Osteoblast (primary cell): ENCODE measurements around the gene NPB. TPM values are rescaled to one million over a fixed set of nuclear protein-coding genes. Genes with fewer than 3 reads are reported as not detected.

Experiments used
- DNase-seq: peaks from one replicate; pipeline ENCODE4 v3.0.0; 2011; ENCODE audit warnings: low spot score, mixed read lengths; ENCODE audit not compliant: insufficient read length; ENCODE audit errors: missing footprints
- H2AFZ ChIP-seq: 2 replicates; pipeline ENCODE4 v1.6.0; 2011; ENCODE audit warnings: mild to moderate bottlenecking, low read length
- H3K27ac ChIP-seq: 2 replicates; pipeline ENCODE4 v1.5.1; 2011; ENCODE audit warnings: mild to moderate bottlenecking, low read depth, low read length, moderate library complexity
- H3K27me3 ChIP-seq: 2 replicates; pipeline ENCODE4 v1.6.0; 2012; ENCODE audit warnings: mild to moderate bottlenecking, control low read depth, inconsistent platforms, low read length, moderate library complexity; ENCODE audit not compliant: insufficient read depth
- H3K36me3 ChIP-seq: 2 replicates; pipeline ENCODE4 v1.5.1; 2011; ENCODE audit warnings: mild to moderate bottlenecking, low read length, control low read depth, moderate library complexity; ENCODE audit not compliant: insufficient read depth
- H3K4me1 ChIP-seq: 2 replicates; pipeline ENCODE4 v1.5.1; 2011; ENCODE audit warnings: mild to moderate bottlenecking, low read length, control low read depth, moderate library complexity; ENCODE audit not compliant: insufficient read depth
- H3K4me2 ChIP-seq: 2 replicates; pipeline ENCODE4 v1.6.0; 2011; ENCODE audit warnings: mild to moderate bottlenecking, low read length; ENCODE audit not compliant: insufficient read depth
- H3K4me3 ChIP-seq: fragments of 200-600 bp; sonication (generic); 3 replicates; pipeline ENCODE4 v1.5.1; 2012; ENCODE audit warnings: mild to moderate bottlenecking, low read length, inconsistent platforms; ENCODE audit not compliant: insufficient read depth
- H3K79me2 ChIP-seq: 2 replicates; pipeline ENCODE4 v1.6.0; 2012; ENCODE audit warnings: mild to moderate bottlenecking, low read length, control low read depth, inconsistent platforms; ENCODE audit not compliant: insufficient read depth
- H3K9me3 ChIP-seq: 2 replicates; pipeline ENCODE4 v1.5.1; 2011; ENCODE audit warnings: low read depth, low read length, control low read depth
- H4K20me1 ChIP-seq: 2 replicates; pipeline ENCODE4 v1.6.0; 2012; ENCODE audit warnings: mild to moderate bottlenecking, low read length, control low read depth; ENCODE audit not compliant: insufficient read depth
- total RNA-seq: library from RNA; depleted of rRNA; stranded (reverse); fragments of >200 nt; gene quantifications from 2 replicates; pipeline ENCODE4 v1.2.3, GENCODE V29; 2012
- TF ChIP-seq, protein P1 (sequence below): IDR thresholded peaks from 2 replicates; pipeline ENCODE4 v1.5.1; 2011; ENCODE audit warnings: mild to moderate bottlenecking, low read depth, low read length, moderate library complexity; ENCODE audit errors: extremely low read depth

NPB gene
- total RNA-seq, 1 donor, result under 0.01 TPM

- H2AFZ ChIP-seq, result no peak overlapping the region
- TF ChIP-seq, protein P1, sequence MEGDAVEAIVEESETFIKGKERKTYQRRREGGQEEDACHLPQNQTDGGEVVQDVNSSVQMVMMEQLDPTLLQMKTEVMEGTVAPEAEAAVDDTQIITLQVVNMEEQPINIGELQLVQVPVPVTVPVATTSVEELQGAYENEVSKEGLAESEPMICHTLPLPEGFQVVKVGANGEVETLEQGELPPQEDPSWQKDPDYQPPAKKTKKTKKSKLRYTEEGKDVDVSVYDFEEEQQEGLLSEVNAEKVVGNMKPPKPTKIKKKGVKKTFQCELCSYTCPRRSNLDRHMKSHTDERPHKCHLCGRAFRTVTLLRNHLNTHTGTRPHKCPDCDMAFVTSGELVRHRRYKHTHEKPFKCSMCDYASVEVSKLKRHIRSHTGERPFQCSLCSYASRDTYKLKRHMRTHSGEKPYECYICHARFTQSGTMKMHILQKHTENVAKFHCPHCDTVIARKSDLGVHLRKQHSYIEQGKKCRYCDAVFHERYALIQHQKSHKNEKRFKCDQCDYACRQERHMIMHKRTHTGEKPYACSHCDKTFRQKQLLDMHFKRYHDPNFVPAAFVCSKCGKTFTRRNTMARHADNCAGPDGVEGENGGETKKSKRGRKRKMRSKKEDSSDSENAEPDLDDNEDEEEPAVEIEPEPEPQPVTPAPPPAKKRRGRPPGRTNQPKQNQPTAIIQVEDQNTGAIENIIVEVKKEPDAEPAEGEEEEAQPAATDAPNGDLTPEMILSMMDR, result no peak
- H3K27me3 ChIP-seq, result no peaks in the 10 kb centered on the region
- H3K4me2 ChIP-seq, result no peak overlapping the region
- H3K36me3 ChIP-seq, result peaks cover 37% of the 10 kb centered on the region
- H3K4me1 ChIP-seq, result peaks cover 22% of the 10 kb centered on the region
- no peak overlapping the region for H3K4me3 ChIP-seq
- H3K79me2 ChIP-seq, result peaks cover 46% of the 10 kb centered on the region
- H4K20me1 ChIP-seq, result peaks cover 22% of the 10 kb centered on the region
- no peak for DNase-seq
- no peaks in the 10 kb centered on the region for H3K9me3 ChIP-seq
- H3K27ac ChIP-seq, result no peak overlapping the region
These were observed 6.6 kb upstream of the NPB start for GRCh38 chr17:81895400-81895799.

DNA sequence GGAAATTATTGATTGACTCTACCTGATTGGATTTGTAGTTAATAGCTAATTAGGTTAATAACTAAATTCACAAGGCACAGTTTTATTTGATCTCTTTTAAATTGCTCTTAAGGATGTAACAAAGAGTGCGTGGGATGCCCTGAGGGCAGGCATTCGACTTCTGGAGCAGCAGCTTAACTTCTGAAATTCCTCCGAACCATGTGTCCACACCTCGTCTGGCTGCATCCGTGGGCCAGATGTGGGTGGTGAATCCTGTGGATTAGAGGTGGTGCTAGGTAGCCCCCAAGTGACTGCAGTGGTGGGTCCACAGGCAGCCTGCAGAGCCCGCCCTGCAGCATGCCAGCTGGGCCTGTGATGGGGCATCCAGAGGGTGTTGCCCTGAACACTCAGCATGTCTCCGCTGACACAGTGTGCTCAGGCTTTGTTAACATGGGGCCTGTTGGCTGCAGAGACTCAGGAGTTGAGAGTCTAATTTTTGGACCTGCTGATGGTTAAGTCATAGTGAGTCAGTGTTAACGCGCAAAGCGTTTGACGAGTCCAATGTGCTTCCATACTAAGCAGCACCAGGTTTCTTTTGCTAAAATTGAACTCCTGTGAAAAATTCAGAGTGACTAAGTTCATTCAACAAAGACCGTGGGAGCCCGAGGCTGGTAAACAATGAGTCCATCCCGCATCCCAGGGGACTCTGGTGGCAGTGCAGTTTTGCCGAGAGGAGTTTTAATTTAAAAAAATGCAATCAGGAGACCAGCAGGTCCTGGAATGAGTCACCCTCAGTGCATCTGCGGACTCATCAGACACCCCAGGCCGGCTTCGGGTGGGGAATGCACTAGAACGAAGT, 3.8 kb upstream of the NPB start:
- peaks cover 23% of the 10 kb centered on the region for H3K79me2 ChIP-seq
- peak overlapping the region; percentile 88 for H3K27ac ChIP-seq
- H3K36me3 ChIP-seq, result peaks cover 37% of the 10 kb centered on the region
- H2AFZ ChIP-seq, result no peak overlapping the region
- H3K4me1 ChIP-seq, result peaks cover 16% of the 10 kb centered on the region
- peak overlapping the region; percentile 35 for H3K4me3 ChIP-seq
- H4K20me1 ChIP-seq, result peaks cover 24% of the 10 kb centered on the region
- no peaks in the 10 kb centered on the region for H3K9me3 ChIP-seq
- TF ChIP-seq, protein P1, result no peak
- H3K27me3 ChIP-seq, result no peaks in the 10 kb centered on the region
- DNase-seq, result peak; percentile 99
- peak overlapping the region; percentile 63 for H3K4me2 ChIP-seq

- DNase-seq, result peak; percentile 72
- H3K36me3 ChIP-seq, result peaks cover 37% of the 10 kb centered on the region
- TF ChIP-seq, protein P1, result no peak
- H3K4me1 ChIP-seq, result peaks cover 16% of the 10 kb centered on the region
- H3K27me3 ChIP-seq, result no peaks in the 10 kb centered on the region
- peaks cover 17% of the 10 kb centered on the region for H3K79me2 ChIP-seq
- H3K4me3 ChIP-seq, result peak overlapping the region; percentile 35
- peak overlapping the region; percentile 88 for H3K27ac ChIP-seq
- no peaks in the 10 kb centered on the region for H3K9me3 ChIP-seq
- H2AFZ ChIP-seq, result no peak overlapping the region
- H4K20me1 ChIP-seq, result peaks cover 24% of the 10 kb centered on the region
- peak overlapping the region; percentile 63 for H3K4me2 ChIP-seq
These were observed 3.2 kb upstream of the NPB start for GRCh38 chr17:81898885-81899284.

GRCh38 chr17:81899514-81900166, 2.4 kb upstream of the NPB start:
- H3K27ac ChIP-seq, result peak overlapping the region; percentile 88
- H3K9me3 ChIP-seq, result no peaks in the 10 kb centered on the region
- H3K4me1 ChIP-seq, result peaks cover 16% of the 10 kb centered on the region
- peaks cover 13% of the 10 kb centered on the region for H3K79me2 ChIP-seq
- H3K4me2 ChIP-seq, result no peak overlapping the region
- peaks cover 34% of the 10 kb centered on the region for H3K36me3 ChIP-seq
- H2AFZ ChIP-seq, result no peak overlapping the region
- no peaks in the 10 kb centered on the region for H3K27me3 ChIP-seq
- H4K20me1 ChIP-seq, result peaks cover 24% of the 10 kb centered on the region
- DNase-seq, result peak; percentile 21
- H3K4me3 ChIP-seq, result no peak overlapping the region
- TF ChIP-seq, protein P1, result no peak
